ENCODE measurements around the gene NEK11. TPM values are rescaled to one million over a fixed set of nuclear protein-coding genes. Genes with fewer than 3 reads are reported as not detected.
A peak's percentile ranks its signal among the peaks of the same experiment; 100 is the strongest.

The NEK11 gene
- 5.7 and 13.8 TPM in 2 replicates for total RNA-seq (ENCODE audit: low replicate concordance)
- long read RNA-seq, partial matches to known transcripts: 6 of 25 reads
- long read RNA-seq, other reads (novel, unspliced or antisense): 13 of 25 reads

DNA sequence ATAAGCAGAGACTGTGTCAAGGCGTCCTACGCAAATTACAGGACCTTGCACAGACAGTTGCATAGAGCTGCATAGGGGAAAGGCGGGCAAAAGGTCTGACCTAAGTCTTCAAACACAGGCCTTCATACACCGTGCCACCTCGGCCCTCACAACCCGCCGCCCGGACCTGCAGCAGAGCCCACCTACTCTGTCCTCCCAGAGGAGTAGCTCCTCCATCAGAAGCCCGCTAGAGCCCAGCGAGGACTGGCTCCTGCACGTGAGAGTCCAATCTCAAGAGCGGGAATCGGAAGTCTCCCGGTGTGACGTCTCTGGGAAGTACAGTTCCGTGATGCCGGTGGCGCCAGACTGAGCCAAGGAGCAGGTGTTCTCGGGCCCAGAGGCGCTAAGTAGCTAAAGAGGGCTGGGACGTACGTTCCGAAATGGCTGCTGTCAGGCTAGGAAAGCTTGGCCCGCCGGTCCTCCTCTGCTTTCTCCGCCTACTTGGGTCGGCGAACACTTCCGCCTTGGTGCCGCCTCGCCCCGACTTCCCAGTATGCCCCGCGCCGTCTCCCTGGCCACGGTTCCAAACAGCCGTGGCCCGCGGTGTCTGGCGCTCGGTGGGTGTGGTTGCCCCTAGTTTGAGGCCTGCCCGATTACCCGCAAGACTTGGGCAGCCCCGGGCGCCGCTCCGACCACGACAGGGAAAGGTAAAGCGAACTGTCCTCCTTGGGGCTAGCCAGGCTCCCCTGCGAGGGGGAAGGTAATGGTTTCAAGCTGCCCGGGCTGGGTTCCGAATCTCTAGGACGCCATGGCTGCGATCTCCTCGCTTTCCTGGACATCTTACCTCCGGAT, at the start of gene NEK11, which contains the start of gene ASTE1:
Gene NEK11 (plus strand): TSS at position 557 of the 831 bp plus-strand sequence. CDS start 2,832 bp downstream, outside the sequence.
Gene ASTE1 (minus strand): TSS at position 505 of the 831 bp plus-strand sequence. CDS start 1,519 bp downstream, outside the sequence.
- peak within 1 kb of the TSS; percentile 94 for H3K4me3 Mint-ChIP-seq
- peak within 1 kb of the TSS; percentile 95 for H3K27ac Mint-ChIP-seq
- H3K4me1 Mint-ChIP-seq (ENCODE audit: unreplicated experiment): peaks cover 31% of the 10 kb centered on the region
- no peak for TF ChIP-seq CTCF (conservative IDR thresholded peaks at IDR 0.05)
- H3K36me3 Mint-ChIP-seq: peaks cover 24% of the 10 kb centered on the region
- H3K9me3 Mint-ChIP-seq: no peaks in the 10 kb centered on the region
- no peaks in the 10 kb centered on the region for H3K27me3 Mint-ChIP-seq
- DNase-seq (ENCODE audit: extremely low spot score, unreplicated experiment): peak; percentile 88

DNA sequence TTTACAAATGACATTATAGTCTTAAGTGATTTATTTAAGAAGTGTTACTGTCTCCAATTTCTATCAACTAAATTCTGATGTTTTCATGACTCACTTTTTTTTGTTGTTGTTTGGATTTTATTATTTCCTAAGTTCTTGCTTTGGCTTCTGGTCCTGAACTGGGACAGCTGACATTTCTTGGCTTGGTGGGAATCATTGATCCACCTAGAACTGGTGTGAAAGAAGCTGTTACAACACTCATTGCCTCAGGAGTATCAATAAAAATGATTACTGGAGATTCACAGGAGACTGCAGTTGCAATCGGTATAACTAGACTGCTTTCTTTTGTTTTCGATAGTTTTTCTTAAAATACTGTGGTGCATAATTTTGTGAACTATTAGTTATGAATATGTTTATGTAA, 47.6 kb upstream of the NEK11 start:
- Mint-ChIP-seq H3K9me3 (no peaks in the 10 kb centered on the region), H3K36me3 (peaks cover 19% of the 10 kb centered on the region), H3K27me3 (no peaks in the 10 kb centered on the region), H3K4me1 (ENCODE audit: unreplicated experiment) (no peaks in the 10 kb centered on the region), H3K4me3 (no peak overlapping the region), H3K27ac (no peak overlapping the region)
- TF ChIP-seq CTCF (conservative IDR thresholded peaks at IDR 0.05): no peak
- no peak for DNase-seq (ENCODE audit: extremely low spot score, unreplicated experiment)

DNA sequence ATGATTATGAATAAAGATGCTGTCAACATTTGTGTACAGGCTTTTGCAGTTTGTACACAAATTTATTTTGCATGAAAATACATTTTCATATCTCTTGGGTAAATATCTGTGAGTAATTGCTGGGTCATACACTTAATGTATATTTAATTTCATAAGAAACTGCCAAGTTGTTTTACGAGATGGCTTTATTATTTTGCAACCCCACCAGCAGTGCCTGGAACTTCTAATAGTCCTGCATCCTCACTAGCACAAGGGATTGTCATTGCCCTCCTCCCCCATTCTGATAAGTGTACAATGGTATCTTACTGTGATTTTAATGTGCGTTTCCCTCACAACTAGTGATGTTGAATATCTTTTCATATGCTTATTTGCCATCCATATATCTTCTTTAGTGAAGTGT, 45.2 kb upstream of the NEK11 start:
- no peaks in the 10 kb centered on the region for H3K9me3 Mint-ChIP-seq
- H3K36me3 Mint-ChIP-seq: peaks cover 12% of the 10 kb centered on the region

GRCh38 chr3:130990282-130990681, 36.4 kb upstream of the NEK11 start:
- no peak for DNase-seq (ENCODE audit: extremely low spot score, unreplicated experiment)
- TF ChIP-seq CTCF (conservative IDR thresholded peaks at IDR 0.05): no peak
- H3K36me3 Mint-ChIP-seq: peaks cover 22% of the 10 kb centered on the region
- H3K9me3 Mint-ChIP-seq: no peaks in the 10 kb centered on the region
- no peaks in the 10 kb centered on the region for H3K27me3 Mint-ChIP-seq
- H3K27ac Mint-ChIP-seq: no peak overlapping the region
- H3K4me1 Mint-ChIP-seq (ENCODE audit: unreplicated experiment): no peaks in the 10 kb centered on the region
- no peak overlapping the region for H3K4me3 Mint-ChIP-seq

More for the DNA sequence above, 45.2 kb upstream of the NEK11 start:
- no peak overlapping the region for H3K27ac Mint-ChIP-seq
- H3K27me3 Mint-ChIP-seq: no peaks in the 10 kb centered on the region
- TF ChIP-seq CTCF (conservative IDR thresholded peaks at IDR 0.05): no peak
- H3K4me3 Mint-ChIP-seq: no peak overlapping the region
- DNase-seq (ENCODE audit: extremely low spot score, unreplicated experiment): no peak
- no peaks in the 10 kb centered on the region for H3K4me1 Mint-ChIP-seq (ENCODE audit: unreplicated experiment)

- Mint-ChIP-seq H3K9me3 (no peaks in the 10 kb centered on the region), H3K36me3 (peaks cover 18% of the 10 kb centered on the region), H3K4me1 (ENCODE audit: unreplicated experiment) (no peaks in the 10 kb centered on the region), H3K27me3 (no peaks in the 10 kb centered on the region), H3K4me3 (no peak overlapping the region), H3K27ac (no peak overlapping the region)
- no peak for TF ChIP-seq CTCF (conservative IDR thresholded peaks at IDR 0.05)
- DNase-seq (ENCODE audit: extremely low spot score, unreplicated experiment): no peak
These were observed 35.6 kb upstream of the NEK11 start for GRCh38 chr3:130991126-130991525.
